OCI-LY7 (cell line): Measurements from ENCODE around the gene TDRD10. TPM values are rescaled to one million over a fixed set of nuclear protein-coding genes. Genes with fewer than 3 reads are reported as not detected.

ENCODE experiments used
- BruUV-seq: library from RNA; stranded (reverse); fragments of 400-500 nt; replicated peaks from 2 replicates; lab custom pipeline; 2021; lab: Mats Ljungman, UMichigan
- CTCF ChIA-PET: fragments of 300-600 bp; sonication (Branson Sonifier 250); formaldehyde crosslinking; loops from one replicate; lab custom pipeline; 2022; ENCODE audit warnings: antibody characterized with exemption; ENCODE audit not compliant: unreplicated experiment; lab: Charles Lee
- POLR2A ChIA-PET: fragments of 300-600 bp; sonication (Branson Sonifier 250); formaldehyde crosslinking; loops from one replicate; lab custom pipeline; 2022; ENCODE audit warnings: antibody characterized with exemption; lab: Charles Lee
- DNase-seq: peaks from one replicate; pipeline ENCODE4 v3.0.0-alpha.2; 2015; ENCODE audit warnings: low spot score
- H2AFZ ChIP-seq: fragments of 200-600 bp; sonication (generic), shearing (Covaris generic); 2 replicates; pipeline ENCODE4 v1.6.1; 2014; ENCODE audit warnings: mild to moderate bottlenecking, antibody characterized with exemption, low read length, moderate library complexity
- H3K27ac ChIP-seq: fragments of 200-600 bp; sonication (generic); 2 replicates; pipeline ENCODE4 v1.5.1; 2014; ENCODE audit warnings: mixed run types, low read depth, mild to moderate bottlenecking, moderate library complexity, low read length, inconsistent platforms; ENCODE audit not compliant: poor library complexity, severe bottlenecking
- H3K36me3 ChIP-seq: fragments of 200-600 bp; sonication (generic); 2 replicates; pipeline ENCODE4 v1.6.1; 2014; ENCODE audit warnings: mild to moderate bottlenecking, antibody characterized with exemption, low read length, moderate library complexity, mixed read lengths; ENCODE audit not compliant: insufficient read depth
- H3K4me1 ChIP-seq: fragments of 200-600 bp; sonication (generic); 2 replicates; pipeline ENCODE4 v1.5.1; 2014; ENCODE audit warnings: mild to moderate bottlenecking, low read length; ENCODE audit not compliant: insufficient read depth, poor library complexity, severe bottlenecking
- H3K4me2 ChIP-seq: fragments of 200-600 bp; sonication (generic); 2 replicates; pipeline ENCODE4 v1.6.1; 2014; ENCODE audit warnings: mild to moderate bottlenecking, low read length
- H3K4me3 ChIP-seq: fragments of 200-600 bp; sonication (generic); 2 replicates; pipeline ENCODE4 v1.5.1; 2014; ENCODE audit warnings: mild to moderate bottlenecking, low read depth, low read length; ENCODE audit not compliant: poor library complexity, severe bottlenecking
- H3K79me2 ChIP-seq: fragments of 200-600 bp; sonication (generic); 2 replicates; pipeline ENCODE4 v1.6.1; 2016; ENCODE audit warnings: low read depth, mild to moderate bottlenecking, low read length, moderate library complexity, mixed read lengths; ENCODE audit not compliant: insufficient read depth
- H3K9me2 ChIP-seq: fragments of 200-600 bp; sonication (generic); 2 replicates; pipeline ENCODE4 v1.6.1; 2016; ENCODE audit warnings: mild to moderate bottlenecking, low read length, mixed read lengths; ENCODE audit not compliant: insufficient read depth
- H3K9me3 ChIP-seq: fragments of 200-600 bp; sonication (generic); 2 replicates; pipeline ENCODE4 v1.6.1; 2014; ENCODE audit warnings: mild to moderate bottlenecking, mixed run types, low read length, mixed read lengths
- H4K20me1 ChIP-seq: fragments of 200-600 bp; sonication (generic); 2 replicates; pipeline ENCODE4 v1.6.1; 2014; ENCODE audit warnings: mild to moderate bottlenecking, antibody characterized with exemption, low read length, moderate library complexity, mixed read lengths; ENCODE audit not compliant: insufficient read depth
- EZH2phosphoT487 ChIP-seq: fragments of 200-600 bp; sonication (generic); IDR thresholded peaks from 2 replicates; pipeline ENCODE4 v1.6.1; 2018; ENCODE audit warnings: low read depth, borderline replicate concordance, mild to moderate bottlenecking, mixed run types, antibody characterized with exemption, low read length, moderate library complexity, mixed read lengths
- intact Hi-C: fragments of 100-400 bp; cut with micrococcal nuclease; formaldehyde crosslinking; loops from one replicate; pipeline ENCODE4 v1.10.0; 2022; ENCODE audit not compliant: unreplicated experiment
- total RNA-seq, 2 experiments: library from RNA; depleted of rRNA in 1 of 2; stranded (reverse); fragments of >200 nt in 1 of 2; shearing (Covaris generic) in 1 of 2; gene quantifications; 2 replicates each; pipeline ENCODE4 v1.2.3, GENCODE V29; 2014 to 2022
- TF ChIP-seq, protein P1 (sequence below): fragments of 200-600 bp; sonication (generic); conservative IDR thresholded peaks from 2 replicates; pipeline ENCODE4 v1.5.1; 2014; ENCODE audit warnings: mild to moderate bottlenecking, antibody characterized with exemption, low read length, moderate library complexity, mixed read lengths

Gene TDRD10
- total RNA-seq, 2 experiments from 2014 or later, result 0.13 TPM; not detected in 1

DNA sequence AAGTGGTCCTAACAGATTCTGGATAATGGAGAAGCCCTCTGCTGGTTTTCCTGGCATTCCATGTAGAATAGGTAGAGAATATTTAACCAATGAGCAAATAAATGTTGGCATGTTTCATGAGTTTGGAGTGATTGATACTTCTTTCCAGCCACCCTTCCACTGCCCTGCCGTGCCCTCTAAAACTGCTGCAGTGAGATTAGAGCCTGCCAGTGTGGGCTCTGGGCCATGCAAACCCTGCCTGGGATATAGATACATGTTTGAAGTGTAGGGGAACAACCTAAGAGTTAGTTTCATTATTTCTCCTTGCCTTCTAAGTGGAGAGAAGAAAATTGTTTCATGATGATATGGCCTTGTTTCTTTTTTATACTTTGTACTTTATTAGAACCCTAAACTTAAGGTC, 46.0 kb downstream of the TDRD10 start:
- ChIA-PET CTCF (no interaction called here), POLR2A (interaction anchor here (0.5 kb wide), 1 partner anchor 59 kb away, joined by 4 read pairs; no protein-coding TSS in a partner anchor)
- Histone ChIP-seq H2AFZ (no peak overlapping the region), H3K27ac (no peak overlapping the region), H4K20me1 (no peaks in the 10 kb centered on the region), H3K79me2 (no peaks in the 10 kb centered on the region), H3K4me1 (no peaks in the 10 kb centered on the region), H3K4me2 (no peak overlapping the region), H3K9me2 (no peaks in the 10 kb centered on the region), H3K4me3 (no peak overlapping the region), H3K9me3 (no peaks in the 10 kb centered on the region), H3K36me3 (peaks cover 53% of the 10 kb centered on the region)
- BruUV-seq, result no TSS peak
- intact Hi-C loops, result loop anchor here (10.0 kb wide), 1 partner anchor 223 kb away; the partner anchor contains the start of genes AQP10 and ATP8B2
- DNase-seq, result no peak
- no peak for TF ChIP-seq EZH2phosphoT487
- TF ChIP-seq, protein P1, sequence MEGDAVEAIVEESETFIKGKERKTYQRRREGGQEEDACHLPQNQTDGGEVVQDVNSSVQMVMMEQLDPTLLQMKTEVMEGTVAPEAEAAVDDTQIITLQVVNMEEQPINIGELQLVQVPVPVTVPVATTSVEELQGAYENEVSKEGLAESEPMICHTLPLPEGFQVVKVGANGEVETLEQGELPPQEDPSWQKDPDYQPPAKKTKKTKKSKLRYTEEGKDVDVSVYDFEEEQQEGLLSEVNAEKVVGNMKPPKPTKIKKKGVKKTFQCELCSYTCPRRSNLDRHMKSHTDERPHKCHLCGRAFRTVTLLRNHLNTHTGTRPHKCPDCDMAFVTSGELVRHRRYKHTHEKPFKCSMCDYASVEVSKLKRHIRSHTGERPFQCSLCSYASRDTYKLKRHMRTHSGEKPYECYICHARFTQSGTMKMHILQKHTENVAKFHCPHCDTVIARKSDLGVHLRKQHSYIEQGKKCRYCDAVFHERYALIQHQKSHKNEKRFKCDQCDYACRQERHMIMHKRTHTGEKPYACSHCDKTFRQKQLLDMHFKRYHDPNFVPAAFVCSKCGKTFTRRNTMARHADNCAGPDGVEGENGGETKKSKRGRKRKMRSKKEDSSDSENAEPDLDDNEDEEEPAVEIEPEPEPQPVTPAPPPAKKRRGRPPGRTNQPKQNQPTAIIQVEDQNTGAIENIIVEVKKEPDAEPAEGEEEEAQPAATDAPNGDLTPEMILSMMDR, result no peak

DNA sequence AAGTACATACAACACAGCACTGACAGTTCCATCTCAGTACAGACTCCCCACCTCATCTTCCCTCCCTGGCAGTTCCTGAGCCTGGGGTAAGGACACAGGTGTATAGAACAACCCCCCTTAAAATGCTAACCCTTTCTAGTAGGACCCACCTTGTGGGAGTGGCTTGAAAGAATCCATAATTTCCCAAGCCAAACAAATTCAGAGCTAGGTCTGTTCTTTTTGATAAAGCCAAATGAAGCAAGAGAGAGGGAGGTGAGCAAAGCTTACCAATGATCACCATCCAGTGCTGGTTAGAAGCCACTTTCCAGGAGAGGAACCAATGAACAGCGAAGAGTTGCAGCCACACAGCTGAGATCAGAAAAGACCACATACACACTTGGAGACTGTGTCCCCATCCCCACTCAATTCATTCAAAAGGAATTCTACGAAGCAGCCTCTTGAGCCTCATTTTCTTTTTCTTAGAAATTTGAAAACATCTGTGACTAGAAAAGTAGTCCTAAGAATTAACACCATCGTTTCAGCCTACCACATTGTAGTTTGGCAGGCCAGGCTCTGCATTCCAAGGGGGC, 47.3 kb downstream of the TDRD10 start:
- no TSS peak for BruUV-seq
- intact Hi-C loops, result loop anchor here (10.0 kb wide), 1 partner anchor 224 kb away; the partner anchor contains the start of genes AQP10 and ATP8B2
- Histone ChIP-seq H3K27ac (no peak overlapping the region), H3K9me2 (no peaks in the 10 kb centered on the region), H3K4me3 (no peak overlapping the region), H3K4me1 (no peaks in the 10 kb centered on the region), H3K36me3 (peaks cover 65% of the 10 kb centered on the region), H3K79me2 (no peaks in the 10 kb centered on the region), H3K4me2 (peak overlapping the region; percentile 4; the same call in 1 of the 2 replicates), H4K20me1 (no peaks in the 10 kb centered on the region), H2AFZ (no peak overlapping the region), H3K9me3 (no peaks in the 10 kb centered on the region)
- no peak for DNase-seq
- no peak for TF ChIP-seq EZH2phosphoT487
- TF ChIP-seq, protein P1, result no peak
- ChIA-PET POLR2A (no interaction called here), CTCF (no interaction called here)

DNA sequence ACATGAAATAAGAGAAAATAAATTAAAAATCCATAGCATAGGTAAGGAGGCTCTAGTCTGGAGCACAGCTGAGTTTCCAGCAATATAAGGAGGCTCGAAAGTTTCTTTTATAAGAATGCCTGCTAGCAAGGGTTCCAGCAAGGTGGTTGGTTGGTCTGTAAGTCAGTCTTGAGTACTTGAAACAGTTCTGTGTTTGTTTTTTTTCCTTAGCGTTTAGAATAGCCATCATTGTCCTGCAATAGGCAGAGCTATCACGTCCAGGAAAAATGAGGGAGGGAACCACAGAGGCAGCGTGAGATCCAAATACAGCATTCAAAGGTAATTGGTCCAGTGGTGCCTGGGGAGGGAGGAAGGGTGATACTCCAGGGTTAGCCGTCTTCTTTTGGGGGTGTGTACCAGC, 48.1 kb downstream of the TDRD10 start:
- H2AFZ ChIP-seq, result no peak overlapping the region
- TSS peak; percentile 77 for BruUV-seq
- H3K4me2 ChIP-seq, result no peak overlapping the region
- DNase-seq, result no peak
- no peaks in the 10 kb centered on the region for H4K20me1 ChIP-seq
- TF ChIP-seq, protein P1, result no peak
- no peak for TF ChIP-seq EZH2phosphoT487
- no peaks in the 10 kb centered on the region for H3K4me1 ChIP-seq
- ChIA-PET CTCF (no interaction called here), POLR2A (no interaction called here)
- no peak overlapping the region for H3K4me3 ChIP-seq
- no peaks in the 10 kb centered on the region for H3K79me2 ChIP-seq
- H3K27ac ChIP-seq, result no peak overlapping the region
- H3K9me2 ChIP-seq, result no peaks in the 10 kb centered on the region
- H3K9me3 ChIP-seq, result no peaks in the 10 kb centered on the region
- H3K36me3 ChIP-seq, result peaks cover 73% of the 10 kb centered on the region
- intact Hi-C loops, result no loop called here
